GM12878 (cell line): ENCODE measurements around the gene DLG4. TPM values are rescaled to one million over a fixed set of nuclear protein-coding genes. Genes with fewer than 3 reads are reported as not detected.

Source experiments
- BCL11A ChIP-seq: IDR thresholded peaks from 2 replicates; pipeline ENCODE4 v1.6.1; 2011; ENCODE audit warnings: low read depth, low read length
- BMI1 ChIP-seq: fragments of 450-650 bp; IDR thresholded peaks from 2 replicates; pipeline ENCODE4 v1.6.1; 2016; ENCODE audit warnings: mild to moderate bottlenecking, moderate library complexity, borderline replicate concordance
- EGR1 ChIP-seq, 2 experiments: IDR thresholded peaks; 1 replicate in 1 of 2; 2 replicates in 1 of 2; pipeline ENCODE4 v1.6.1; 2011 to 2012; ENCODE audit warnings: low read depth in 2 of 2, low read length in 2 of 2, borderline replicate concordance in 1 of 2, mild to moderate bottlenecking in 1 of 2, moderate library complexity in 1 of 2
- GATAD2B ChIP-seq: fragments of 450-650 bp; conservative IDR thresholded peaks from 2 replicates; pipeline ENCODE4 v1.6.1; 2017; ENCODE audit warnings: low read depth, mild to moderate bottlenecking, moderate library complexity
- HCFC1 ChIP-seq: fragments of 150-350 bp; IDR thresholded peaks from 2 replicates; pipeline ENCODE4 v1.6.1; 2014; ENCODE audit warnings: low read length
- JUND ChIP-seq: IDR thresholded peaks from 2 replicates; pipeline ENCODE4 v1.6.1; 2012; ENCODE audit warnings: low read depth, mild to moderate bottlenecking, low read length, improper control_type of control experiment, moderate library complexity
- LARP7 ChIP-seq: fragments of 450-650 bp; IDR thresholded peaks from 2 replicates; pipeline ENCODE4 v1.6.1; 2017; ENCODE audit warnings: mild to moderate bottlenecking
- MTA2 ChIP-seq: fragments of 450-650 bp; IDR thresholded peaks from 2 replicates; pipeline ENCODE4 v1.6.1; 2016; ENCODE audit warnings: low read depth, mild to moderate bottlenecking, moderate library complexity
- NFIC ChIP-seq: IDR thresholded peaks from 2 replicates; pipeline ENCODE4 v1.6.1; 2012; ENCODE audit warnings: low read depth, mild to moderate bottlenecking, inconsistent platforms, low read length, moderate library complexity
- NFYA ChIP-seq: IDR thresholded peaks from 2 replicates; pipeline ENCODE4 v1.6.1; 2011; ENCODE audit warnings: low read depth, mild to moderate bottlenecking, low read length, improper control_type of control experiment, borderline replicate concordance
- PML ChIP-seq: IDR thresholded peaks from 2 replicates; pipeline ENCODE4 v1.6.1; 2012; ENCODE audit warnings: low read length, inconsistent platforms
- POLR2AphosphoS5 ChIP-seq: IDR thresholded peaks from 2 replicates; pipeline ENCODE4 v1.6.1; 2011; ENCODE audit warnings: mild to moderate bottlenecking, low read length, inconsistent platforms
- RAD51 ChIP-seq: fragments of 450-650 bp; IDR thresholded peaks from 2 replicates; pipeline ENCODE4 v1.6.1; 2016; ENCODE audit warnings: moderate library complexity, mild to moderate bottlenecking, inconsistent platforms
- SREBF2 ChIP-seq: IDR thresholded peaks from 2 replicates; pipeline ENCODE4 v1.6.1; 2012; ENCODE audit warnings: mild to moderate bottlenecking, low read length
- SUZ12 ChIP-seq: fragments of 200-600 bp; sonication (generic); IDR thresholded peaks from one replicate; pipeline ENCODE4 v1.6.1; 2018; ENCODE audit warnings: antibody characterized with exemption, mild to moderate bottlenecking; ENCODE audit not compliant: unreplicated experiment
- ZNF24 ChIP-seq: fragments of 450-650 bp; IDR thresholded peaks from 2 replicates; pipeline ENCODE4 v1.6.1; 2017; ENCODE audit warnings: antibody characterized with exemption, mild to moderate bottlenecking
- ZSCAN29 ChIP-seq: fragments of 450-650 bp; IDR thresholded peaks from 2 replicates; pipeline ENCODE4 v1.6.1; 2017; ENCODE audit warnings: mild to moderate bottlenecking, moderate library complexity
- polyA plus RNA-seq, 11 experiments: library from polyadenylated mRNA; depleted of rRNA in 4 of 11; unstranded in 6 of 11; stranded (reverse) in 5 of 11; fragments of >200 nt; fragmentation: Nextera tagmentation in 4 of 11; fragmentation: Illumina TruSeq in 1 of 11; extraction: Ambion mirVana in 4 of 11; extraction: Trizol in 1 of 11; gene quantifications; 1 replicate in 1 of 11; 2 replicates in 10 of 11; pipeline versions ENCODE4 v1.2.1 to v1.2.3, GENCODE V29; 2011 to 2016; ENCODE audit warnings: inconsistent platforms in 2 of 11, missing spikeins in 2 of 11, low read depth in 1 of 11
- total RNA-seq, 4 experiments: library from RNA; depleted of rRNA in 3 of 4; stranded (reverse); fragments of >200 nt in 3 of 4; fragmentation: Illumina TruSeq in 1 of 4; extraction: Trizol in 1 of 4; gene quantifications; 2 replicates each; pipeline versions ENCODE4 v1.2.1 to v1.2.3, GENCODE V29; 2013 to 2021
- TF ChIP-seq, protein P1 (sequence below): fragments of 450-650 bp; IDR thresholded peaks from 2 replicates; pipeline ENCODE4 v1.6.1; 2018; ENCODE audit warnings: borderline replicate concordance, mild to moderate bottlenecking; ENCODE audit not compliant: partially characterized antibody
- TF ChIP-seq, protein P2 (sequence below): fragments of 450-650 bp; IDR thresholded peaks from 2 replicates; pipeline ENCODE4 v1.6.1; 2017; ENCODE audit warnings: mild to moderate bottlenecking, moderate library complexity
- TF ChIP-seq, protein P3 (sequence below): IDR thresholded peaks from 2 replicates; pipeline ENCODE4 v1.6.1; 2011; ENCODE audit warnings: borderline replicate concordance, low read depth, mild to moderate bottlenecking, moderate library complexity, mixed read lengths, low read length; ENCODE audit not compliant: insufficient read depth; ENCODE audit errors: extremely low read length

Gene DLG4
- total and polyA plus RNA-seq, 10 of the 15 experiments (the other 5 are each of a cell fraction or from before 2014, with no cell fraction given): 0.07 to 4.1 (median 1.3) TPM

DNA sequence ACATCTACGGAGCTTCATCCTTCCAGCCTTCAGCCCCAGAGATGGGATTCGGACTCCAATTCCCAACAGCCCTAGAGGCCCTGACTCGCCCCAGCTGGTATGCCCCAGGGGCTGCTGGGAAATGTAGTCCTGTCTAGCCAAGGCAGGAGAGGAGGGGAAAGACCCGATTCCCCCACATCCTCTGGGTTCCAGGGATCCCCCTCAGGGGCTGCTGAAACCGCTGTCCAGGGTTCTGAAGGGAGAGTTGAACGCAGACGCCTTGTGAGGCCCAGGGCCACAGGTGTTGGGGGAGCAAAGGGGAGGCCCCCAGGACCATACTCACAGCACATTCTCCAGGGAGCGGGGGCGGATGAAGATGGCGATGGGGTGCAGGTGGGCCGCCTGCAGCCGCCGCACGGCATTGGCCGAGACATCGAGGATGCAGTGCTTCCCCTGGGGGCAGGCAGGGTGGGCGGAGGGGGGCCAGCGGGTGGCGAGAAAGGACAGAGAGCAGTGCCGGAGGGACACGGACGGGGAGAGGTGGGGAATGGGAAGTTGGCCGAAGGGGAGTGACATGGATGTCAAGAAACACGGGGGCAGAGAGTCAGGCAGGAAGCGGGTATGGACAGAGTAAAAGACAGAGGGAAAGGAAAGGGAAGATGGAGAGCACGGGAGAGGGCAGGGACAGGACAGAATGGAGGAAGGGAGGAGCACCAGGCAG lies 27.9 kb downstream of the DLG4 start (continued):
- no peak for TF ChIP-seq SREBF2
- no peak for TF ChIP-seq EGR1 (IDR thresholded peaks at IDR 0.05; ENCODE audit: borderline replicate concordance in 1 of 2, low read depth in 2 of 2, low read length in 2 of 2)
- no peak for TF ChIP-seq ZNF24
- TF ChIP-seq BMI1: no peak
- no peak for TF ChIP-seq NFIC
- TF ChIP-seq GATAD2B: no peak
- no peak for TF ChIP-seq JUND
- no peak for TF ChIP-seq POLR2AphosphoS5
- TF ChIP-seq, protein P1, sequence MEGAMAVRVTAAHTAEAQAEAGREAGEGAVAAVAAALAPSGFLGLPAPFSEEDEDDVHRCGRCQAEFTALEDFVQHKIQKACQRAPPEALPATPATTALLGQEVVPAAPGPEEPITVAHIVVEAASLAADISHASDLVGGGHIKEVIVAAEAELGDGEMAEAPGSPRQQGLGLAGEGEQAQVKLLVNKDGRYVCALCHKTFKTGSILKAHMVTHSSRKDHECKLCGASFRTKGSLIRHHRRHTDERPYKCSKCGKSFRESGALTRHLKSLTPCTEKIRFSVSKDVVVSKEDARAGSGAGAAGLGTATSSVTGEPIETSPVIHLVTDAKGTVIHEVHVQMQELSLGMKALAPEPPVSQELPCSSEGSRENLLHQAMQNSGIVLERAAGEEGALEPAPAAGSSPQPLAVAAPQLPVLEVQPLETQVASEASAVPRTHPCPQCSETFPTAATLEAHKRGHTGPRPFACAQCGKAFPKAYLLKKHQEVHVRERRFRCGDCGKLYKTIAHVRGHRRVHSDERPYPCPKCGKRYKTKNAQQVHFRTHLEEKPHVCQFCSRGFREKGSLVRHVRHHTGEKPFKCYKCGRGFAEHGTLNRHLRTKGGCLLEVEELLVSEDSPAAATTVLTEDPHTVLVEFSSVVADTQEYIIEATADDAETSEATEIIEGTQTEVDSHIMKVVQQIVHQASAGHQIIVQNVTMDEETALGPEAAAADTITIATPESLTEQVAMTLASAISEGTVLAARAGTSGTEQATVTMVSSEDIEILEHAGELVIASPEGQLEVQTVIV: no peak
- no peak for TF ChIP-seq LARP7
- TF ChIP-seq, protein P2, sequence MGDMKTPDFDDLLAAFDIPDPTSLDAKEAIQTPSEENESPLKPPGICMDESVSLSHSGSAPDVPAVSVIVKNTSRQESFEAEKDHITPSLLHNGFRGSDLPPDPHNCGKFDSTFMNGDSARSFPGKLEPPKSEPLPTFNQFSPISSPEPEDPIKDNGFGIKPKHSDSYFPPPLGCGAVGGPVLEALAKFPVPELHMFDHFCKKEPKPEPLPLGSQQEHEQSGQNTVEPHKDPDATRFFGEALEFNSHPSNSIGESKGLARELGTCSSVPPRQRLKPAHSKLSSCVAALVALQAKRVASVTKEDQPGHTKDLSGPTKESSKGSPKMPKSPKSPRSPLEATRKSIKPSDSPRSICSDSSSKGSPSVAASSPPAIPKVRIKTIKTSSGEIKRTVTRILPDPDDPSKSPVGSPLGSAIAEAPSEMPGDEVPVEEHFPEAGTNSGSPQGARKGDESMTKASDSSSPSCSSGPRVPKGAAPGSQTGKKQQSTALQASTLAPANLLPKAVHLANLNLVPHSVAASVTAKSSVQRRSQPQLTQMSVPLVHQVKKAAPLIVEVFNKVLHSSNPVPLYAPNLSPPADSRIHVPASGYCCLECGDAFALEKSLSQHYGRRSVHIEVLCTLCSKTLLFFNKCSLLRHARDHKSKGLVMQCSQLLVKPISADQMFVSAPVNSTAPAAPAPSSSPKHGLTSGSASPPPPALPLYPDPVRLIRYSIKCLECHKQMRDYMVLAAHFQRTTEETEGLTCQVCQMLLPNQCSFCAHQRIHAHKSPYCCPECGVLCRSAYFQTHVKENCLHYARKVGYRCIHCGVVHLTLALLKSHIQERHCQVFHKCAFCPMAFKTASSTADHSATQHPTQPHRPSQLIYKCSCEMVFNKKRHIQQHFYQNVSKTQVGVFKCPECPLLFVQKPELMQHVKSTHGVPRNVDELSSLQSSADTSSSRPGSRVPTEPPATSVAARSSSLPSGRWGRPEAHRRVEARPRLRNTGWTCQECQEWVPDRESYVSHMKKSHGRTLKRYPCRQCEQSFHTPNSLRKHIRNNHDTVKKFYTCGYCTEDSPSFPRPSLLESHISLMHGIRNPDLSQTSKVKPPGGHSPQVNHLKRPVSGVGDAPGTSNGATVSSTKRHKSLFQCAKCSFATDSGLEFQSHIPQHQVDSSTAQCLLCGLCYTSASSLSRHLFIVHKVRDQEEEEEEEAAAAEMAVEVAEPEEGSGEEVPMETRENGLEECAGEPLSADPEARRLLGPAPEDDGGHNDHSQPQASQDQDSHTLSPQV: no peak
- TF ChIP-seq, protein P3, sequence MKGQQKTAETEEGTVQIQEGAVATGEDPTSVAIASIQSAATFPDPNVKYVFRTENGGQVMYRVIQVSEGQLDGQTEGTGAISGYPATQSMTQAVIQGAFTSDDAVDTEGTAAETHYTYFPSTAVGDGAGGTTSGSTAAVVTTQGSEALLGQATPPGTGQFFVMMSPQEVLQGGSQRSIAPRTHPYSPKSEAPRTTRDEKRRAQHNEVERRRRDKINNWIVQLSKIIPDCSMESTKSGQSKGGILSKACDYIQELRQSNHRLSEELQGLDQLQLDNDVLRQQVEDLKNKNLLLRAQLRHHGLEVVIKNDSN: peak; percentile 73
- TF ChIP-seq MTA2: no peak
- TF ChIP-seq SUZ12: no peak
- TF ChIP-seq ZSCAN29: no peak
- TF ChIP-seq NFYA: no peak
- peak; percentile 95 for TF ChIP-seq HCFC1
- no peak for TF ChIP-seq PML
- TF ChIP-seq RAD51: peak; percentile 32; the same call in 1 of the 2 replicates
- TF ChIP-seq BCL11A: no peak
